Medulla oblongata (tissue), 1 donor: ENCODE results near the gene IFNK.
A peak's percentile ranks its signal among the peaks of the same experiment; 100 is the strongest.
"Not testable (repeated sequence)": the region's sequence is repeated elsewhere in the genome, so short reads cannot be mapped to it uniquely, and the experiment has no call there.

ENCODE experiments used
- DNase-seq: peaks from one replicate; pipeline ENCODE4 v3.0.0-alpha.2; 2015; ENCODE audit errors: extremely low spot score

The IFNK gene

GRCh38 chr9:27524236-27524635, at the start of gene IFNK:
TSS of gene IFNK (plus strand) at chr9:27524290. CDS start at chr9:27524337, 47 bp downstream.
- no peak for DNase-seq

- DNase-seq = no peak
Observed at GRCh38 chr9:27474305-27474704, 49.8 kb upstream of the IFNK start.

- DNase-seq = no peak
Observed at GRCh38 chr9:27475057-27475595, 49.0 kb upstream of the IFNK start.

- DNase-seq = no peak
Observed at GRCh38 chr9:27476870-27477515, 47.1 kb upstream of the IFNK start.

GRCh38 chr9:27478322-27478721, 45.8 kb upstream of the IFNK start:
- no peak for DNase-seq

- no peak for DNase-seq
Observed at GRCh38 chr9:27482709-27483108, 41.4 kb upstream of the IFNK start.

- DNase-seq = no peak
Observed at GRCh38 chr9:27483576-27483975, 40.5 kb upstream of the IFNK start.

- no peak for DNase-seq
Observed at GRCh38 chr9:27485158-27485557, 38.9 kb upstream of the IFNK start.

GRCh38 chr9:27487128-27487640, 36.9 kb upstream of the IFNK start:
- no peak for DNase-seq

- DNase-seq = no peak
Observed at GRCh38 chr9:27487927-27488326, 36.2 kb upstream of the IFNK start.

GRCh38 chr9:27489087-27489876, 34.8 kb upstream of the IFNK start:
- DNase-seq = no peak

- DNase-seq = no peak
Observed at GRCh38 chr9:27491154-27491553, 32.9 kb upstream of the IFNK start.

GRCh38 chr9:27495480-27496134, 28.5 kb upstream of the IFNK start:
- DNase-seq = no peak

GRCh38 chr9:27496135-27496504, 28.0 kb upstream of the IFNK start:
- DNase-seq = no peak

GRCh38 chr9:27497883-27498417, 26.1 kb upstream of the IFNK start:
- peak; percentile 72 for DNase-seq

GRCh38 chr9:27499451-27499850, 24.6 kb upstream of the IFNK start:
- DNase-seq = no peak

GRCh38 chr9:27500902-27501301, 23.2 kb upstream of the IFNK start:
- DNase-seq = not testable (repeated sequence)

GRCh38 chr9:27503623-27504022, 20.5 kb upstream of the IFNK start:
- DNase-seq = no peak

GRCh38 chr9:27504259-27504658, 19.8 kb upstream of the IFNK start:
- no peak for DNase-seq

- DNase-seq = no peak
Observed at GRCh38 chr9:27505744-27506161, 18.3 kb upstream of the IFNK start.

GRCh38 chr9:27506981-27507380, 17.1 kb upstream of the IFNK start:
- DNase-seq = no peak

GRCh38 chr9:27510780-27511179, 13.3 kb upstream of the IFNK start:
- no peak for DNase-seq
